ENCODE measurements around the gene SEPSECS.

- TF ChIP-seq CTCF (IDR thresholded peaks at IDR 0.05), result no peak
- no peak for TF ChIP-seq EP300 (IDR thresholded peaks at IDR 0.05)
- TF ChIP-seq POLR2A (IDR thresholded peaks at IDR 0.05), result no peak
These were observed 89.7 kb downstream of the SEPSECS start for GRCh38 chr4:25070545-25070944.

Data from tibial nerve (tissue), 4 donors.